RWPE2 (cell line): ENCODE measurements around the gene RETREG2.
A peak's percentile ranks its signal among the peaks of the same experiment; 100 is the strongest.

Experiments used
- ATAC-seq: fragments of 200-7000 bp; cut with Tn5 transposase; 3 replicates; pipeline ENCODE4 v1.9.1; 2021; ENCODE audit warnings: low read depth
- DNase-seq: peaks from one replicate; pipeline ENCODE4 v3.0.0-alpha.2; 2020; ENCODE audit warnings: low spot score
- H3K27ac ChIP-seq: fragments of 450-650 bp; 2 replicates; pipeline ENCODE4 v1.5.1; 2017; ENCODE audit warnings: mild to moderate bottlenecking; ENCODE audit not compliant: poor library complexity, severe bottlenecking
- H3K27me3 ChIP-seq: fragments of 250-450 bp; sonication (Bioruptor Pico); 2 replicates; pipeline ENCODE4 v1.5.1; 2021; ENCODE audit warnings: mild to moderate bottlenecking, moderate library complexity; ENCODE audit not compliant: insufficient read depth, poor library complexity, severe bottlenecking
- H3K36me3 ChIP-seq: fragments of 250-450 bp; sonication (Bioruptor Pico); 2 replicates; pipeline ENCODE4 v1.5.1; 2020; ENCODE audit warnings: low read depth, mild to moderate bottlenecking, moderate library complexity
- H3K4me1 ChIP-seq: fragments of 250-450 bp; sonication (Bioruptor Pico); 2 replicates; pipeline ENCODE4 v1.5.1; 2021; ENCODE audit warnings: mild to moderate bottlenecking, moderate library complexity; ENCODE audit not compliant: insufficient read depth, poor library complexity, severe bottlenecking
- H3K4me3 ChIP-seq: fragments of 250-450 bp; sonication (Bioruptor Pico); 2 replicates; pipeline ENCODE4 v1.5.1; 2021; ENCODE audit warnings: mild to moderate bottlenecking, moderate library complexity; ENCODE audit not compliant: severe bottlenecking
- H3K9me3 ChIP-seq: fragments of 250-450 bp; sonication (Bioruptor Pico); 2 replicates; pipeline ENCODE4 v1.5.1; 2021; ENCODE audit warnings: mild to moderate bottlenecking, moderate library complexity; ENCODE audit not compliant: severe bottlenecking
- CTCF ChIP-seq: fragments of 450-650 bp; IDR thresholded peaks from one replicate; pipeline ENCODE4 v1.5.1; 2017; ENCODE audit warnings: mild to moderate bottlenecking, moderate library complexity; ENCODE audit not compliant: poor library complexity, severe bottlenecking

The RETREG2 gene

GRCh38 chr2:219207134-219207883, 29.2 kb downstream of the RETREG2 start:
- Histone ChIP-seq H3K36me3 (peaks cover 14% of the 10 kb centered on the region), H3K27ac (peak overlapping the region; percentile 58), H3K9me3 (no peaks in the 10 kb centered on the region), H3K27me3 (no peaks in the 10 kb centered on the region), H3K4me1 (peaks cover 7% of the 10 kb centered on the region), H3K4me3 (peak overlapping the region; percentile 43)
- ATAC-seq (peak; percentile 1; the same call in 2 of the 3 replicates), DNase-seq (no peak)
- TF ChIP-seq CTCF: no peak

- no peak for ATAC-seq
- H3K4me1 ChIP-seq: peaks cover 7% of the 10 kb centered on the region
- H3K4me3 ChIP-seq: no peak overlapping the region
- no peak for TF ChIP-seq CTCF
- H3K9me3 ChIP-seq: no peaks in the 10 kb centered on the region
- no peaks in the 10 kb centered on the region for H3K27me3 ChIP-seq
- H3K27ac ChIP-seq: peak overlapping the region; percentile 58
- peaks cover 21% of the 10 kb centered on the region for H3K36me3 ChIP-seq
- DNase-seq: no peak
Measured at GRCh38 chr2:219207884-219208740, 30.0 kb downstream of the RETREG2 start.

GRCh38 chr2:219209236-219210195, 31.4 kb downstream of the RETREG2 start:
- DNase-seq: no peak
- Histone ChIP-seq H3K36me3 (peaks cover 33% of the 10 kb centered on the region), H3K4me1 (peaks cover 7% of the 10 kb centered on the region), H3K27ac (no peak overlapping the region), H3K9me3 (no peaks in the 10 kb centered on the region), H3K4me3 (no peak overlapping the region), H3K27me3 (no peaks in the 10 kb centered on the region)
- no peak for ATAC-seq
- TF ChIP-seq CTCF: no peak

- no peak for ATAC-seq
- H3K36me3 ChIP-seq: peaks cover 42% of the 10 kb centered on the region
- no peak for DNase-seq
- H3K4me1 ChIP-seq: peaks cover 7% of the 10 kb centered on the region
- no peak overlapping the region for H3K27ac ChIP-seq
- TF ChIP-seq CTCF: no peak
- H3K9me3 ChIP-seq: no peaks in the 10 kb centered on the region
- H3K27me3 ChIP-seq: no peaks in the 10 kb centered on the region
- H3K4me3 ChIP-seq: no peak overlapping the region
Measured at GRCh38 chr2:219210196-219210885, 32.3 kb downstream of the RETREG2 start.
